ENCODE results near the gene GHR.

DNA sequence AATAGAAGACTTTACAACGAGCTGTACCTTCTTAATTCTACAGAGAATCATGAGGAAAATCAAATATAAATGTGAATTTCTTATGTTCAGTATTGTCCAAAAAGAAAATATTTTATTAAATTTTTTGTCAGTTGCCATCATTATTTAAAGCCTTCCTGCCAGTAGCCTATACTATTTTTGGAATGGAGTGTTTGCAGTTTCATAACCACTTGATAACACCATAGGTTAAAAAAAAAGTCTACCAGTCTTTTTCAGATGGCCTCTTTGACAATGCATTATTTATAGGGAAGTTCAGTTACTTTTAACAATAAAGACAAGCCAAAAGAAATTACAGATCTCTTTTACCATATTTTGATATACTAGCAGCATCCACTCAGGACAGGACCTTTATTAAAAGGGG is 253.1 kb downstream of the GHR start:
- TF ChIP-seq, protein P1, sequence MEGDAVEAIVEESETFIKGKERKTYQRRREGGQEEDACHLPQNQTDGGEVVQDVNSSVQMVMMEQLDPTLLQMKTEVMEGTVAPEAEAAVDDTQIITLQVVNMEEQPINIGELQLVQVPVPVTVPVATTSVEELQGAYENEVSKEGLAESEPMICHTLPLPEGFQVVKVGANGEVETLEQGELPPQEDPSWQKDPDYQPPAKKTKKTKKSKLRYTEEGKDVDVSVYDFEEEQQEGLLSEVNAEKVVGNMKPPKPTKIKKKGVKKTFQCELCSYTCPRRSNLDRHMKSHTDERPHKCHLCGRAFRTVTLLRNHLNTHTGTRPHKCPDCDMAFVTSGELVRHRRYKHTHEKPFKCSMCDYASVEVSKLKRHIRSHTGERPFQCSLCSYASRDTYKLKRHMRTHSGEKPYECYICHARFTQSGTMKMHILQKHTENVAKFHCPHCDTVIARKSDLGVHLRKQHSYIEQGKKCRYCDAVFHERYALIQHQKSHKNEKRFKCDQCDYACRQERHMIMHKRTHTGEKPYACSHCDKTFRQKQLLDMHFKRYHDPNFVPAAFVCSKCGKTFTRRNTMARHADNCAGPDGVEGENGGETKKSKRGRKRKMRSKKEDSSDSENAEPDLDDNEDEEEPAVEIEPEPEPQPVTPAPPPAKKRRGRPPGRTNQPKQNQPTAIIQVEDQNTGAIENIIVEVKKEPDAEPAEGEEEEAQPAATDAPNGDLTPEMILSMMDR (IDR thresholded peaks at IDR 0.05), result no peak
- TF ChIP-seq POLR2A (IDR thresholded peaks at IDR 0.05) (no peak), POLR2AphosphoS5 (IDR thresholded peaks at IDR 0.05) (no peak)
